HG03521 (cell line): ENCODE data around the gene BACE2.
"Not testable (repeated sequence)": the region's sequence is repeated elsewhere in the genome, so short reads cannot be mapped to it uniquely, and the experiment has no call there.

Experiments
- ATAC-seq: cut with Tn5 transposase; IDR thresholded peaks from one replicate; pipeline ENCODE4 v1.9.1; 2021; ENCODE audit warnings: mild to moderate bottlenecking, moderate library complexity; ENCODE audit not compliant: unreplicated experiment

Gene BACE2

DNA sequence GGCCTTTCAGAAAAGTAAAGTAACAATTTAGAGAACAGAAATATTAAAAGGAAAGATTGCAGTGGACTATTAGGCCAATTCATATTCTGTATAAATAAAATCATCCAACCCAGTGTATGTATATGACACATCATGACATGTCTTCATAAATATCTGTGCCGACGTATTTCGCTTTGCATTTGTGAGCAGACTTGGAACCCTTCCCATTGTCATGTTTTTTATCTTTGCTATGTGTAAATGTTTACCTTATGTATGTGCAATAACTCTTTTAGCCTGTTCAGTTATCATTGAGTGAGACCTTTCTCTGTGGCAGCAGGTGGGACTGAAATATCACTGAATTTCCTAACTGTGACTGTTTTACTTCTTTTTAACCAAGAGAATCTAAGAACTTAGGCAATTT is 90.7 kb downstream of the BACE2 start:
- no peak for ATAC-seq

GRCh38 chr21:41260428-41260827 is 92.5 kb downstream of the BACE2 start:
- ATAC-seq = no peak

DNA sequence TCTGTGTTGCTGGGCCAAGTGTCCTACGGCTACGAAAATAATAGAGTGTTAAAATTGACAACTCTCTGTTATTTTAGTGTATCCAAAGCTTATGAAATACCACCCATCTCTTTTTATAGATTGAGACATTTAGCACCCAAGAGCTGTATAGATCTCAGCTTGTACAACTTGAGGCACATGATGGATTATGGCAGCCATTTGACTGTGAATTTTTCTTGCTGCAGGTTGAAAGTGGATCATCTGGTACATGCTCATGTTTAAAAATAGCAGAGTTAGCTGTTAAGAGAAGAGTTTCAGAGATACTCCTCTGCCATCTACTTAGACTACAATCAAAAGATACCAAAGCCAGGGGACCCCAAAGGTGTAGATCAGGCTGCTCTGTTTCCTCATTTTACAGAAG is 99.4 kb downstream of the BACE2 start:
- no peak for ATAC-seq

DNA sequence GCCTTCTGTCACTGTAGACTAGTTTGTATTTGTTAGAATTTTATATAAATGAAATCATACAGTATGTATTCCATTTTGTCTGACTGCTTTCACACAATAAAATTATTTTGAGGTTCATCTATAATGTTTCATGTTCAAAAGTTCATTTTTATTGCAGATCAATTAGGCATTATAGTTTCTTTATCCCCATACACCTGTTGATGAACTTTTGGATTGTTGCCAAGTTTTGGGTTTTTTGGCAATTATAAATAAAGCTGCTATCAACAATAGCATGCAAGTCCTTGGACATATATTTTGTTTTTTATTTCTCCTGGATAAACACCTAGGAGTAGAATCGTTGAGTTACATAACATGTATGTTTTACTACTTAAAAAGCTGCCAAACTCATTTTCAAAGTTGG is 101.6 kb downstream of the BACE2 start:
- no peak for ATAC-seq

- no peak for ATAC-seq
Observed at GRCh38 chr21:41277196-41277595, 109.2 kb downstream of the BACE2 start.

DNA sequence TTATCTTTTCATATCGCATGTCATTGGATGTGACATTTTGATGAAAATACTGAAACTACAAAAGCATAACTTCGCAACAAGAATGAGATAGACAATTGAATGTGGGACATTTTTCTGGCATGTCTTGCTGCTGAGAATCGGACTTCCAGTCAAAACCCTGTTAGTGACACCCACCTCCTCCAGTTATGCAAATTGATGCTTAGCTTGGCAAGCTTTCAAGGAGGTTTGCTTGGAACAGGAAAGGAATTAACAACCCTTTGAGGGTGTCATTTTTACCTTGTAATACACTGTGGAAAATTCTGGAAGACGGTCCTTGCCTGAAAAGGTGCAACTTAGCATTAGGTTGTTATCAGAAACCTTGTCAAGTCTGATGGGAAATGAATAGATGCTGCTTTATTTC is 109.9 kb downstream of the BACE2 start:
- no peak for ATAC-seq

- ATAC-seq = no peak
Observed at GRCh38 chr21:41280115-41280919, 112.4 kb downstream of the BACE2 start.

- ATAC-seq = no peak
Observed at GRCh38 chr21:41282412-41282811, 114.5 kb downstream of the BACE2 start.

- no peak for ATAC-seq
Observed at GRCh38 chr21:41283211-41283818, 115.4 kb downstream of the BACE2 start.

DNA sequence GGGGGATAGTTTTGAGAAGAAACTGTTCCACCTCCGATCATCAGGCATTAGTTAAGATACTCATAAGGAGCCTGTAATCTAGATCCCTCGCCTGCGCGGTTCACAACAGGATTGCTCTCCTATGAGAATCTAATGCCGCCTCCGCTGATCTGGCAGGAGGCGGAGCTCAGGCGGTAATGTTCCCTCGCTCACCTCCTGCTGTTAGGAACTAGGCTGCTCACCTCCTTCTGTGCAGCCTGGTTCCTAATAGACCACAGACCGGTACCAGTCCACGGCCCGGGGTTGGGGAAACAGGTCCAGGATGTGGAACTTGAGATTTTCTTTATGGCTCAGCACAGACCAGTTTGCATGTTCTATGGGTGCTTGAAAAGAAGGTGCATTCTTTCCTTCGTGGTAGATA is 121.5 kb downstream of the BACE2 start:
- ATAC-seq = no peak

DNA sequence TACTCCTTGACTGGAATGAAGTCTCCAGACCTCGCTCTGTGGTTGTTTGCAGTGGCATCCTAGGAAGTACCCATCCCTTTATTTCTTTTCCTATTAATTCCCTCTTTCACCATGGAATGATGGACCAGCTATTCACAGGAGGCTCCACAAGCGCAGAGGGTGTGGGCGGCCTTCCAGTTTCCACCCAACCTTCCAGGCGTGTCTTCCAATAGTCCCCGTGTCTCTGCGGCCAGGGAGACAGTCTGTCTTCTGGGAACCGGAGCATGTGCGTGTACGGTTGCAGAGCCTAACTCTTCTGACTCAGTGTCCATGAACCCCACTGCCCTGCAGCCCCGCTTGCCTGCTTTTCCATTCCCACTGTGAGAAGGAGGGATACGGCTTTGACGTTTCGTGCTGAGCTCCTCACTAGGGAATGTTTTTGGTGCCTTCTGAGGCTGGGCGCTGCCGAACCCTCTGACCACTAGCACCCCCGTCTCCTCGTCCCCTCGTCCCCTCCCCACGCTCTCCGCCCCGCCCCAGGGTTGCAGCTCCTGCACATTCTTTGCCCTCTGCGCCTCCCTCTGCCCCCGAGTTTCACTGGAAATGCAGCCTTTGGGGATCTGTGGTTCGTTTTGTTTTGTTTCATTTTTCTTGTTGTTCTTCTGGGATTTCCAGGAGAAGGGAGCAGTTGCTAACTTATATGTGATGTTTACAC is 122.3 kb downstream of the BACE2 start:
- no peak for ATAC-seq

GRCh38 chr21:41294548-41295231 is 126.7 kb downstream of the BACE2 start:
- no peak for ATAC-seq

DNA sequence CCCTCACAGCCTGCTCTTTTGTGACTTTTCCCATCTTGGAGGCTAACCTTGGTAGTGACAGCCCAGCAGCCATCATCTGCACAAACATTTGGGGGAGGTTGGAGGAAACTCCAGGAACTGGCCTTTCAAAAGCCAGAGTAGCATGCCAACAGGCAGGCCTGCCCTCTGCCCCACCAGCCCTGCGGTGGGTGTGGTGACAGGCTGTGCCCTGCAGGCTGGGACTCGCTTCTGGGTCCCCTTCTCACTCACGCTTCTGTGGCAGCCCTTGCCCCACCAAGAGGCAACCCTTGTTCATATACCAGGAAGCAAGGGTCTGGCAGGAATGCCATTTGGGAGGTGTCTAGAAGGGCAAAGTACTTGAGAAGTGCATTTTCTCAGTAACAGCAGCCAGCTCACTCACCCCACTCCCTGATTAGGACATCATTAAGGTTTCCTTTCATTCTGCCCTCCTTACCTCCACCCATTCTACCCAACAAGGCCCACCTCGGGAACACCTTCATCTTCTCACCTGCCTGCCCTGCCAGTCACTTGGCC is 127.8 kb downstream of the BACE2 start:
- no peak for ATAC-seq

GRCh38 chr21:41302976-41303375 is 135.0 kb downstream of the BACE2 start:
- no peak for ATAC-seq

GRCh38 chr21:41304068-41304720 is 136.2 kb downstream of the BACE2 start:
- ATAC-seq = no peak

- ATAC-seq = no peak
Observed at GRCh38 chr21:41307219-41307618, 139.3 kb downstream of the BACE2 start.

DNA sequence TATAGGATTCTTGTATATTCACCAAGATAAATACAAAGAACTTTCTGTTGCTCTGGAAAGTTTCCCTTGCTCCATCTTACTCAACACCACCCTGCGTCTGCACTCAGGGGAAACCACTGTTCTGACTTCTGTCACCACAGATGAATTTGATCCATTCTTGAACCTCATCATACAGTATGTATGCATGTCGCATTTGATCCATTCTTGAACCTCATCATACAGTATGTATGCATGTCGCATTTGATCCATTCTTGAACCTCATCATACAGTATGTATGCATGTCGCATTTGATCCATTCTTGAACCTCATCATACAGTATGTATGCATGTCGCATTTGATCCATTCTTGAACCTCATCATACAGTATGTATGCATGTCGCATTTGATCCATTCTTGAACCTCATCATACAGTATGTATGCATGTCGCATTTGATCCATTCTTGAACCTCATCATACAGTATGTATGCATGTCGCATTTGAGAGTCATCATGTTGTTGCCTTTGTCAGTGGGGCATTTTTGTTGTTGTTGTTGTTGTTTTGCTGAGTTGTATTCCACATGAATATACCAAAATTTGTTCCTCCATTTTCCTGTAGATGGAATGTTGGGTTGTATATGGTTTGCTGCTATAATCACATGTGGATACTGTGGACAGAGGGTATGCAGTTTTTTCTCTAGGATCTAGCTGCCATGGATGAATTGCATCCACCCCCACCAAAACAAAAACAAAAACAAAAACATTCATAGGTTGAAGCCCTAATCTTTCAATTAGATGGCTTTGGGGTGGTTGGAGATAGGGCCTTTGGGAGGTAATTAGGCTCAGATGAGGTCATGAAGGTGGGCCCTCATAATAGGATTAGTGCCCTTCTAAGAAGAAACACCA is 145.6 kb downstream of the BACE2 start:
- ATAC-seq = not testable (repeated sequence)

DNA sequence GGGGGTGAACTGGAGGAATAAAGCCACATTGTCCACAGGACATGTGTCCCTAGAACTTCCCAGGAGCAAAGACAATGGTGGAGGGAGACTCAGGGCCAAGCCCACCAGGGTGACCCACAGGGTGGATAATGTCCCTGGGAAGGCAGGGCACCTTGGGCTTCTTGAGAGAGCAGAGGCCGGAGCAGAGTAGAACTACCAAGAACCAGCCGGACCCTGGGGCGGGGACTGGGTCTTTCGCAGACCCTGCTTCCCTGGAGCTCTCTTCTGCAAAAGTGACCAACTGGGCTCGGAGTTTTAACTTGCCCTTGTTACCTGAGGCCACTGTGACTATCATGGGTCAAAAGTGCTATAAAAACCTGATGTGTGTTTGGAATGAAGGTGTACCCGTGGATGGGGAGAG is 147.8 kb downstream of the BACE2 start:
- no peak for ATAC-seq

- no peak for ATAC-seq
Observed at GRCh38 chr21:41316200-41317062, 148.5 kb downstream of the BACE2 start, which contains the start of gene FAM3B. Gene FAM3B, plus strand, starts transcription at chr21:41316801. Its CDS starts 79 bp downstream, at chr21:41316880.
